Spleen (tissue), 11 donors: ENCODE data around the gene TEAD1. TPM values are rescaled to one million over a fixed set of nuclear protein-coding genes. Genes with fewer than 3 reads are reported as not detected.

Experiments used
- DNase-seq: peaks from one replicate; pipeline ENCODE4 v3.0.0-alpha.2; 2020
- H3K27ac ChIP-seq, 8 donors: fragments of 200-600 bp; sonication (generic) in 7 of 8; 1 replicate in 4 of 8; 2 replicates in 4 of 8; pipeline versions ENCODE4 v1.5.0 to v1.8.0; 2016 to 2021; ENCODE audit warnings: inconsistent platforms in 4 of 8, mild to moderate bottlenecking in 4 of 8, moderate library complexity in 1 of 8
- H3K27me3 ChIP-seq, 7 donors: fragments of 200-600 bp; sonication (generic) in 6 of 7; replicated peaks in 1 of 7; 1 replicate in 4 of 7; 2 replicates in 3 of 7; pipeline versions ENCODE4 v1.5.0 to v1.8.0; 2016 to 2021; ENCODE audit warnings: inconsistent platforms in 3 of 7, mild to moderate bottlenecking in 1 of 7
- H3K36me3 ChIP-seq, 6 donors: fragments of 200-600 bp; sonication (generic) in 5 of 6; 1 replicate in 4 of 6; 2 replicates in 2 of 6; pipeline versions ENCODE4 v1.5.0 to v1.8.0; 2016 to 2021; ENCODE audit warnings: inconsistent platforms in 2 of 6
- H3K4me1 ChIP-seq, 6 donors: fragments of 200-600 bp; sonication (generic) in 5 of 6; 1 replicate in 3 of 6; 2 replicates in 3 of 6; pipeline versions ENCODE4 v1.5.0 to v1.8.0; 2016 to 2021; ENCODE audit warnings: inconsistent platforms in 3 of 6
- H3K4me3 ChIP-seq, 8 donors: fragments of 200-600 bp; sonication (generic) in 7 of 8; 1 replicate in 4 of 8; 2 replicates in 4 of 8; pipeline versions ENCODE4 v1.5.0 to v1.8.0; 2016 to 2021; ENCODE audit warnings: inconsistent platforms in 4 of 8, mild to moderate bottlenecking in 4 of 8, moderate library complexity in 2 of 8
- H3K9me3 ChIP-seq, 8 donors: fragments of 200-600 bp; sonication (generic) in 7 of 8; 1 replicate in 4 of 8; 2 replicates in 4 of 8; pipeline versions ENCODE4 v1.5.0 to v1.8.0; 2016 to 2021; ENCODE audit warnings: inconsistent platforms in 4 of 8
- CTCF ChIP-seq, 11 experiments: fragments of 200-600 bp in 7 of 11; fragments of 450-650 bp in 4 of 11; sonication (generic) in 4 of 11; IDR thresholded peaks in 8 of 11; conservative IDR thresholded peaks in 3 of 11; 1 replicate in 7 of 11; 2 replicates in 4 of 11; pipeline versions ENCODE4 v1.4.0 to v1.8.0; 2016 to 2021; ENCODE audit warnings: antibody characterized with exemption in 11 of 11, inconsistent platforms in 4 of 11, mild to moderate bottlenecking in 1 of 11
- POLR2A ChIP-seq, 3 donors: fragments of 450-650 bp; IDR thresholded peaks; one replicate each; pipeline ENCODE4 v1.5.1; 2017; ENCODE audit warnings: antibody characterized with exemption in 3 of 3, mild to moderate bottlenecking in 1 of 3
- POLR2AphosphoS5 ChIP-seq, 3 donors: sonication (generic); formaldehyde crosslinking; IDR thresholded peaks; one replicate each; pipeline ENCODE4 v1.5.1; 2017; ENCODE audit warnings: antibody characterized with exemption in 3 of 3
- WGBS, 5 donors: extraction: QIAGEN DNeasy Blood & Tissue Kit in 3 of 5; methylation state at CpG; one replicate each; pipeline versions ENCODE4 v1.1.5 to v1.1.7; 2013 to 2018; 5-methylcytosine and 5-hydroxymethylcytosine counted together
- intact Hi-C: fragments of 100-400 bp; cut with DNase I; formaldehyde crosslinking; loops from one replicate; pipeline ENCODE4 v1.15.0; 2023; ENCODE audit warnings: low total_unique reads
- polyA plus RNA-seq, 3 donors: library from polyadenylated mRNA; stranded (reverse); fragments of 200-250 nt; gene quantifications; one replicate each; pipeline ENCODE4 v1.2.1, GENCODE V29; 2013
- total RNA-seq, 7 donors: library from RNA; depleted of rRNA in 3 of 7; stranded (reverse); fragments of >200 nt in 3 of 7; fragmentation: NEBNext Ultra II Directional in 4 of 7; extraction: Animal tissue kit (Norgen Biotek cat#: 25700) in 4 of 7; gene quantifications; one replicate each; pipeline versions ENCODE4 v1.1.0 to v1.2.1, GENCODE V29; 2016 to 2021
- donor health status: healthy with polysubstance abuse.
- donor health status: DM: no; HTN: no; CAD: no; lungs with moderate emphysema.
- donor health status: DM: no; HTN: no; CAD: no.
- donor health status: Bipolar disorder and iron deficiency.
- donor health status: healthy.
- donor health status: DM: no; HTN: no; CAD: no.
- donor health status: DM: yes; HTN: yes; CAD: no.

Gene TEAD1
- total and polyA plus RNA-seq, 10 donors, result 0.93 to 46.0 (median 18.6) TPM

DNA sequence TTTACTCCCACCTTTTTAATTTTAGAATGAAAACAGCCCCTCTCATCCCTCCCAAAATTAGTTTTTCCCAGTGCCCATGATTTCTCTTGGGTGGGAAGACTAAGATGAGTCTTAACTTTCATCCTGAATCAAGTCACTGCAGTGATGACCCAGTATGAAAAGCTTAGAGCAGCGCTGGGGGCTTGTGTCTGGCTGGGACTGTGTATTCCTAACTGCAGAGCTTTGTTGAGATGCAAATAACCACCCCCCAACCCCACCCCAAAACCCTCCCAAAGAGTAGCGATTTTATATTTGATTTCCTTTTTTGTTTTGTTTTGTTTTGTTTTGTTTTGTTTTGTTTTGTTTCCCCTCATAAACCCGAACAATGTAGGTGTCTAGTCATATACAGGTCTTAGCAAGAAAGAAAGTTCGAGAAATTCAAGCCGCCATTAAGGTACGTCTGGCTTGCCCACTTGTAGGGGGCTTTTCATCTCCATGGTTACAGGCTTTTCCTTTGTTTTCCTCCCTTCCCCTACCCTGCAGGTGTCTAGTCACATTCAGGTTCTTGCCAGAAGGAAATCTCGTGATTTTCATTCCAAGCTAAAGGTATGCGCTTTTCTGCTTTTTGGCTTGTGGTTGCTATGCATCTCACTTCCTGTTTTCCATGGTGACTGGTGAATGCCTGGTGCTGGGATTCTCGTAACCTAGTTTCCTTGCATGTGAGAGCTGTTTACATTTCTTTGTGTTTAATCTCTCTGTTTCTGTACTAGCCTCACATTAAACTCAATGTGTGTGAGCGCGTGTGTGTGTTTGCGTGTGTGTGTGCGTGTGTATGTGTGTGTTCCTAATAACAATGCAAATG is 190.3 kb downstream of the TEAD1 start:
- H3K4me3 ChIP-seq, result no peak overlapping the region
- 29 to 50% (median 36%) methylated on average over 13 of the region's 13 CpGs for WGBS, 5 donors
- H3K4me1 ChIP-seq, result peaks cover 0 to 17% (median 0%) of the 10 kb centered on the region in 6 donors
- no peak for TF ChIP-seq CTCF (IDR thresholded peaks at IDR 0.05 in 8 of 11, conservative IDR thresholded peaks at IDR 0.05 in 3 of 11)
- peak overlapping the region in 1 of 8 donors; percentile 14 for H3K27ac ChIP-seq
- H3K27me3 ChIP-seq, result peaks cover 0 to 51% (median 0%) of the 10 kb centered on the region in 7 donors
- intact Hi-C loops, result no loop called here
- H3K36me3 ChIP-seq, result no peaks in the 10 kb centered on the region
- no peak for DNase-seq
- H3K9me3 ChIP-seq, result no peaks in the 10 kb centered on the region

- TF ChIP-seq POLR2AphosphoS5 (IDR thresholded peaks at IDR 0.05) (no peak), POLR2A (IDR thresholded peaks at IDR 0.05) (no peak), CTCF (IDR thresholded peaks at IDR 0.05 in 8 of 11, conservative IDR thresholded peaks at IDR 0.05 in 3 of 11) (no peak)
- Histone ChIP-seq H3K27ac (no peak overlapping the region), H3K36me3 (no peaks in the 10 kb centered on the region), H3K9me3 (no peaks in the 10 kb centered on the region), H3K4me3 (no peak overlapping the region), H3K4me1 (peaks cover 0 to 17% (median 0%) of the 10 kb centered on the region in 6 donors), H3K27me3 (peaks cover 0 to 51% (median 0%) of the 10 kb centered on the region in 7 donors)
- DNase-seq, result no peak
- intact Hi-C loops, result no loop called here
- 73 to 80% (median 74%) methylated on average over 6 of the region's 6 CpGs for WGBS, 5 donors
These were observed 191.8 kb downstream of the TEAD1 start for GRCh38 chr11:12865863-12866595.

- Histone ChIP-seq H3K27me3 (peaks cover 0 to 46% (median 0%) of the 10 kb centered on the region in 7 donors), H3K4me3 (no peak overlapping the region), H3K4me1 (peaks cover 0 to 13% (median 0%) of the 10 kb centered on the region in 6 donors), H3K27ac (no peak overlapping the region), H3K36me3 (no peaks in the 10 kb centered on the region), H3K9me3 (no peaks in the 10 kb centered on the region)
- WGBS, 5 donors, result 70 to 89% (median 75%) methylated on average over 2 of the region's 2 CpGs
- intact Hi-C loops, result no loop called here
- DNase-seq, result no peak
- TF ChIP-seq CTCF (IDR thresholded peaks at IDR 0.05 in 8 of 11, conservative IDR thresholded peaks at IDR 0.05 in 3 of 11) (no peak), POLR2A (IDR thresholded peaks at IDR 0.05) (no peak), POLR2AphosphoS5 (IDR thresholded peaks at IDR 0.05) (no peak)
These were observed 193.3 kb downstream of the TEAD1 start for GRCh38 chr11:12867531-12867930.
